MCF 10A (cell line): ENCODE results near the gene HOXC4. TPM values are rescaled to one million over a fixed set of nuclear protein-coding genes. Genes with fewer than 3 reads are reported as not detected.

Source experiments
- BruUV-seq: library from RNA; stranded (reverse); fragments of 400-500 nt; replicated peaks from 2 replicates; lab custom pipeline; 2021; lab: Mats Ljungman, UMichigan
- CTCF ChIA-PET: fragments of 300-600 bp; sonication (Branson Sonifier 250); formaldehyde crosslinking; extraction: SDS; loops from one replicate; lab custom pipeline; 2021; ENCODE audit warnings: antibody characterized with exemption, inconsistent platforms; lab: Yijun Ruan, JAX
- POLR2A ChIA-PET: fragments of 300-600, 350-650 bp; sonication (Branson Sonifier 250); formaldehyde crosslinking; extraction: SDS; loops from one replicate; lab custom pipeline; 2020; ENCODE audit warnings: antibody characterized with exemption, inconsistent platforms; lab: Yijun Ruan, JAX
- DNase-seq: peaks from one replicate; pipeline ENCODE4 v3.0.0-alpha.2; 2018; ENCODE audit not compliant: unreplicated experiment
- H3K27ac Mint-ChIP-seq: one replicate; pipeline ENCODE4 v1.8.0; 2022; ENCODE audit warnings: mild to moderate bottlenecking, low read depth, mixed read lengths; ENCODE audit not compliant: unreplicated experiment
- H3K27me3 Mint-ChIP-seq: one replicate; pipeline ENCODE4 v1.8.0; 2022; ENCODE audit warnings: mixed read lengths; ENCODE audit not compliant: insufficient read depth, unreplicated experiment
- H3K36me3 Mint-ChIP-seq: one replicate; pipeline ENCODE4 v1.8.0; 2022; ENCODE audit warnings: mild to moderate bottlenecking, moderate library complexity, mixed read lengths; ENCODE audit not compliant: insufficient read depth, unreplicated experiment
- H3K4me1 Mint-ChIP-seq: one replicate; pipeline ENCODE4 v1.8.0; 2022; ENCODE audit warnings: mixed read lengths; ENCODE audit not compliant: insufficient read depth, unreplicated experiment
- H3K4me3 Mint-ChIP-seq: one replicate; pipeline ENCODE4 v1.8.0; 2022; ENCODE audit warnings: mild to moderate bottlenecking, moderate library complexity, mixed read lengths; ENCODE audit not compliant: unreplicated experiment
- H3K9me3 Mint-ChIP-seq: one replicate; pipeline ENCODE4 v1.8.0; 2022; ENCODE audit warnings: mixed read lengths; ENCODE audit not compliant: unreplicated experiment
- CTCF ChIP-seq: fragments of 200-600 bp; IDR thresholded peaks from one replicate; pipeline ENCODE4 v1.8.0; 2022; ENCODE audit warnings: antibody characterized with exemption, mild to moderate bottlenecking; ENCODE audit not compliant: unreplicated experiment
- intact Hi-C: fragments of 100-400 bp; cut with micrococcal nuclease; formaldehyde crosslinking; loops from 2 replicates; pipeline ENCODE4 v1.14.1; 2022
- total RNA-seq: library from RNA; stranded (reverse); gene quantifications from 2 replicates; pipeline ENCODE4 v1.2.3, GENCODE V29; 2022

Gene HOXC4
- total RNA-seq, 1 experiment from 2014 or later, result 1.7 TPM

- peaks cover 18% of the 10 kb centered on the region for H3K4me1 Mint-ChIP-seq
- no peaks in the 10 kb centered on the region for H3K9me3 Mint-ChIP-seq
- peak overlapping the region; percentile 98 for H3K4me3 Mint-ChIP-seq
- CTCF ChIA-PET, result interaction anchor here (0.7 to 5.6 kb wide), 3 partner anchors 170 to 352 kb away, joined by 3 to 38 read pairs (median 5); no protein-coding TSS in a partner anchor
- H3K27me3 Mint-ChIP-seq, result no peaks in the 10 kb centered on the region
- BruUV-seq, result no TSS peak
- TF ChIP-seq CTCF, result no peak
- H3K27ac Mint-ChIP-seq, result peak overlapping the region; percentile 98
- no peaks in the 10 kb centered on the region for H3K36me3 Mint-ChIP-seq
- POLR2A ChIA-PET, result interaction anchor here (0.8 to 3.1 kb wide), 5 partner anchors 8 to 259 kb away, joined by 3 to 16 read pairs (median 4); partner anchors contain the start of genes HOXC6, HOXC8 and SMUG1
- DNase-seq, result peak; percentile 33
- intact Hi-C loops, result no loop called here
Measured at GRCh38 chr12:54019924-54020590, 33.6 kb upstream of the HOXC4 start.

- no peaks in the 10 kb centered on the region for H3K27me3 Mint-ChIP-seq
Measured at GRCh38 chr12:54020591-54021405, 32.8 kb upstream of the HOXC4 start.

GRCh38 chr12:54021432-54022013 lies 32.1 kb upstream of the HOXC4 start:
- no TSS peak for BruUV-seq
- intact Hi-C loops, result loop anchor here (1.0 kb wide), 1 partner anchor 15 kb away; no protein-coding TSS in a partner anchor
- Mint-ChIP-seq H3K27ac (peak overlapping the region; percentile 89), H3K4me3 (peak overlapping the region; percentile 98), H3K36me3 (no peaks in the 10 kb centered on the region), H3K9me3 (no peaks in the 10 kb centered on the region), H3K27me3 (no peaks in the 10 kb centered on the region), H3K4me1 (peaks cover 18% of the 10 kb centered on the region)
- no peak for DNase-seq
- TF ChIP-seq CTCF, result peak; percentile 22
- POLR2A ChIA-PET, result interaction anchor here (0.7 to 3.1 kb wide), 9 partner anchors 8 to 171 kb away, joined by 3 to 16 read pairs (median 5); partner anchors contain the start of genes HOXC5, HOXC8, HOXC9 and SMUG1
- CTCF ChIA-PET, result interaction anchor here (0.6 to 5.6 kb wide), 8 partner anchors 11 to 190 kb away, joined by 3 to 40 read pairs (median 8); partner anchors contain the start of genes HOXC5 and HOXC8

More at GRCh38 chr12:54020591-54021405, 32.8 kb upstream of the HOXC4 start:
- intact Hi-C loops, result loop anchor here (1.0 kb wide), 1 partner anchor 14 kb away; no protein-coding TSS in a partner anchor
- H3K9me3 Mint-ChIP-seq, result no peaks in the 10 kb centered on the region
- TF ChIP-seq CTCF, result no peak
- H3K27ac Mint-ChIP-seq, result peak overlapping the region; percentile 98
- no peaks in the 10 kb centered on the region for H3K36me3 Mint-ChIP-seq
- BruUV-seq, result no TSS peak
- ChIA-PET POLR2A (interaction anchor here (0.7 to 3.1 kb wide), 6 partner anchors 11 to 172 kb away, joined by 3 to 16 read pairs (median 4); partner anchors contain the start of genes HOXC8 and HOXC9), CTCF (interaction anchor here (0.7 to 5.6 kb wide), 7 partner anchors 12 to 352 kb away, joined by 3 to 40 read pairs (median 12); partner anchors contain the start of genes HOXC5 and HOXC8)
- peak overlapping the region; percentile 98 for H3K4me3 Mint-ChIP-seq
- DNase-seq, result no peak
- H3K4me1 Mint-ChIP-seq, result peaks cover 18% of the 10 kb centered on the region
